HepG2 (cell line): ENCODE data around the gene C19orf73. TPM values are rescaled to one million over a fixed set of nuclear protein-coding genes. Genes with fewer than 3 reads are reported as not detected.

Experiments used
- CCAR2 ChIP-seq: fragments of 200-400 bp; formaldehyde crosslinking; optimal IDR thresholded peaks from 2 replicates; pipeline ENCODE3; 2018; ENCODE audit warnings: low read depth, mild to moderate bottlenecking, low read length, moderate library complexity
- DPF2 ChIP-seq: sonication (generic); formaldehyde crosslinking; IDR thresholded peaks from 2 replicates; pipeline ENCODE4 v1.4.0; 2020; ENCODE audit warnings: mild to moderate bottlenecking, low read depth, missing genetic modification reagents, borderline replicate concordance
- GABPB1 ChIP-seq: IDR thresholded peaks from 2 replicates; pipeline ENCODE4 v1.6.1; 2016; ENCODE audit warnings: mild to moderate bottlenecking, missing genetic modification reagents, moderate library complexity, missing compliant biosample characterization
- MEF2D ChIP-seq: sonication (generic); formaldehyde crosslinking; IDR thresholded peaks from 2 replicates; pipeline ENCODE4 v1.5.1; 2020; ENCODE audit warnings: mild to moderate bottlenecking, missing genetic modification reagents
- POGZ ChIP-seq: sonication (generic); formaldehyde crosslinking; IDR thresholded peaks from 2 replicates; pipeline ENCODE4 v1.4.0; 2020; ENCODE audit warnings: mild to moderate bottlenecking, missing genetic modification reagents
- SMYD3 ChIP-seq: sonication (generic); formaldehyde crosslinking; IDR thresholded peaks from 2 replicates; pipeline ENCODE4 v1.8.1; 2023; ENCODE audit warnings: mild to moderate bottlenecking, missing genetic modification reagents
- ZNF124 ChIP-seq: sonication (generic); formaldehyde crosslinking; IDR thresholded peaks from 2 replicates; pipeline ENCODE4 v1.4.0; 2020; ENCODE audit warnings: missing genetic modification reagents
- ZNF205 ChIP-seq: IDR thresholded peaks from 2 replicates; pipeline ENCODE4 v1.6.1; 2018; ENCODE audit warnings: missing biosample characterization, missing genetic modification reagents
- ZNF816 ChIP-seq: sonication (generic); formaldehyde crosslinking; IDR thresholded peaks from 2 replicates; pipeline ENCODE4 v1.8.0; 2022; ENCODE audit warnings: missing genetic modification reagents, mild to moderate bottlenecking, borderline replicate concordance
- polyA plus RNA-seq, 8 experiments: library from polyadenylated mRNA; depleted of rRNA in 3 of 8; stranded (reverse) in 7 of 8; unstranded in 1 of 8; fragments of >200 nt; fragmentation: Illumina TruSeq in 4 of 8; extraction: Trizol in 4 of 8; gene quantifications; 2 replicates each; pipeline versions ENCODE4 v1.2.1 to v1.2.3, GENCODE V29; 2011 to 2016; ENCODE audit warnings: low read depth in 4 of 8, missing spikeins in 1 of 8, mixed read lengths in 1 of 8; ENCODE audit not compliant: insufficient read depth in 1 of 8
- total RNA-seq, 5 experiments: library from RNA; depleted of rRNA; stranded (reverse); fragments of >200 nt; fragmentation: Illumina TruSeq; extraction: Trizol; gene quantifications; 2 replicates each; pipeline ENCODE4 v1.2.3, GENCODE V29; 2016; ENCODE audit warnings: low read depth in 1 of 5
- TF ChIP-seq, protein P1 (sequence below): sonication (generic); formaldehyde crosslinking; IDR thresholded peaks from 2 replicates; pipeline ENCODE4 v1.9.0; 2022; ENCODE audit warnings: missing genetic modification reagents, mild to moderate bottlenecking, borderline replicate concordance
- TF ChIP-seq, protein P2 (sequence below): sonication (generic); formaldehyde crosslinking; IDR thresholded peaks from 2 replicates; pipeline ENCODE4 v1.4.0; 2020; ENCODE audit warnings: missing genetic modification reagents
- TF ChIP-seq, protein P3 (sequence below): sonication (generic); formaldehyde crosslinking; IDR thresholded peaks from 2 replicates; pipeline ENCODE4 v1.5.1; 2020; ENCODE audit warnings: missing genetic modification reagents, mild to moderate bottlenecking, borderline replicate concordance
- TF ChIP-seq, protein P4 (sequence below): sonication (generic); formaldehyde crosslinking; IDR thresholded peaks from 2 replicates; pipeline ENCODE4 v1.8.1; 2023; ENCODE audit warnings: mild to moderate bottlenecking, moderate library complexity, missing genetic modification reagents
- TF ChIP-seq, protein P5 (sequence below): sonication (generic); formaldehyde crosslinking; IDR thresholded peaks from 2 replicates; pipeline ENCODE4 v1.5.0; 2020; ENCODE audit warnings: mild to moderate bottlenecking, missing genetic modification reagents

Gene C19orf73
- total and polyA plus RNA-seq, 2 of the 13 experiments (the other 11 are each of a cell fraction or from before 2014, with no cell fraction given), result 1.4 to 1.5 TPM

DNA sequence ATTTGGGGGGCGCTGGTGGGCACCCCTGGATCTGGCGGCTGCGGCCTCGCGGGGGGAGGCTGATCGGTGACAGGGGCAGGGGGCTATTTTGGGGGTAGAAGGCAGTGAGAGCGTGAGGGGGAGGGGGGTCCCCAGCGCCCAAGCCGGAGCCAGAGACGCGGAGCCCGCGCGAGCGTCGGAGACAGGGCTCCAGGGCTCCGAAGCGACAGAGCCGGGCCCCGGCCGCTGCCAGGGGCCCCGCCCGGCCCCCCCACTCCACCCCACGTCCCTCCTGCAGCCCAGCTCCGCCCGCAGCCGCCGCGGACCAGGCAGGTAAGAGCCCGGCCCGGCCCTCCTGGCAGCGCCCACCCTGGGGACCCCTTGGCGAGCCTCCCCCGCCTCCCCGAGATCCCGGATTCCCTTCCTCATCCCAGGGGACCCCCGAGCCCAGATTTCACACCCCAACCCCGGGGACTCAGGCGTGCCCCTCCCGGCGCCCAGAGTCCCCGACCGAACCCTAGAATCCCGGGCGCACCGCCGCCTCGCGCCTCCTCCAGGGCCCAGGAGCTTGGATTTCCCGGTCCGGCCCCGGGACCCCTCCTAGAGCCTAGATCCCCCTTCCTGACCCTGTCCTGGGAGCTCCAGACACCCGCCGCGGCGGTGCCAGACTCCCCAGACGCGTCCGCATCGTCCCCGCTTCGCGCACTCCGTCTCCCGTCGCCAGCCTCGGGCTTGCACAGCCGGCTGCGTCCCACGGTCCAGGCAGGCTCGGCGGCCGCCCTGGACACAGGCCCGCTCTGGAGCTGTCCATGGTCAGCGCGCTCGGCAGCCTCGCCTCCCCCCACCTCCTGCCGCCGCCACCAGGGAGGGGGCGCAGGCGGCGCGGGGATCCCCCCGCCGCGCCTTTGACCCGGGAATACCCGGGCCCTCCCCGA lies 725 bp upstream of the C19orf73 start, which contains the start of gene PPFIA3 (continued):
- TF ChIP-seq, protein P1, sequence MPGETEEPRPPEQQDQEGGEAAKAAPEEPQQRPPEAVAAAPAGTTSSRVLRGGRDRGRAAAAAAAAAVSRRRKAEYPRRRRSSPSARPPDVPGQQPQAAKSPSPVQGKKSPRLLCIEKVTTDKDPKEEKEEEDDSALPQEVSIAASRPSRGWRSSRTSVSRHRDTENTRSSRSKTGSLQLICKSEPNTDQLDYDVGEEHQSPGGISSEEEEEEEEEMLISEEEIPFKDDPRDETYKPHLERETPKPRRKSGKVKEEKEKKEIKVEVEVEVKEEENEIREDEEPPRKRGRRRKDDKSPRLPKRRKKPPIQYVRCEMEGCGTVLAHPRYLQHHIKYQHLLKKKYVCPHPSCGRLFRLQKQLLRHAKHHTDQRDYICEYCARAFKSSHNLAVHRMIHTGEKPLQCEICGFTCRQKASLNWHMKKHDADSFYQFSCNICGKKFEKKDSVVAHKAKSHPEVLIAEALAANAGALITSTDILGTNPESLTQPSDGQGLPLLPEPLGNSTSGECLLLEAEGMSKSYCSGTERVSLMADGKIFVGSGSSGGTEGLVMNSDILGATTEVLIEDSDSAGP, result peak; percentile 81
- TF ChIP-seq POGZ (CRISPR knock-in tag) (0 out of 2 replicates have a peak, but pooled peaks have one; percentile 23), ZNF205 (CRISPR knock-in tag) (peak; percentile 36; the same call in 1 of the 2 replicates), DPF2 (CRISPR knock-in tag) (no peak), MEF2D (CRISPR knock-in tag) (peak; percentile 24; the same call in 1 of the 2 replicates), ZNF124 (CRISPR knock-in tag) (no peak), CCAR2 (no peak), SMYD3 (no peak), ZNF816 (CRISPR knock-in tag) (peak; percentile 35; the same call in 1 of the 2 replicates), GABPB1 (CRISPR knock-in tag) (peak; percentile 67; the same call in 1 of the 2 replicates)
- TF ChIP-seq, protein P2, sequence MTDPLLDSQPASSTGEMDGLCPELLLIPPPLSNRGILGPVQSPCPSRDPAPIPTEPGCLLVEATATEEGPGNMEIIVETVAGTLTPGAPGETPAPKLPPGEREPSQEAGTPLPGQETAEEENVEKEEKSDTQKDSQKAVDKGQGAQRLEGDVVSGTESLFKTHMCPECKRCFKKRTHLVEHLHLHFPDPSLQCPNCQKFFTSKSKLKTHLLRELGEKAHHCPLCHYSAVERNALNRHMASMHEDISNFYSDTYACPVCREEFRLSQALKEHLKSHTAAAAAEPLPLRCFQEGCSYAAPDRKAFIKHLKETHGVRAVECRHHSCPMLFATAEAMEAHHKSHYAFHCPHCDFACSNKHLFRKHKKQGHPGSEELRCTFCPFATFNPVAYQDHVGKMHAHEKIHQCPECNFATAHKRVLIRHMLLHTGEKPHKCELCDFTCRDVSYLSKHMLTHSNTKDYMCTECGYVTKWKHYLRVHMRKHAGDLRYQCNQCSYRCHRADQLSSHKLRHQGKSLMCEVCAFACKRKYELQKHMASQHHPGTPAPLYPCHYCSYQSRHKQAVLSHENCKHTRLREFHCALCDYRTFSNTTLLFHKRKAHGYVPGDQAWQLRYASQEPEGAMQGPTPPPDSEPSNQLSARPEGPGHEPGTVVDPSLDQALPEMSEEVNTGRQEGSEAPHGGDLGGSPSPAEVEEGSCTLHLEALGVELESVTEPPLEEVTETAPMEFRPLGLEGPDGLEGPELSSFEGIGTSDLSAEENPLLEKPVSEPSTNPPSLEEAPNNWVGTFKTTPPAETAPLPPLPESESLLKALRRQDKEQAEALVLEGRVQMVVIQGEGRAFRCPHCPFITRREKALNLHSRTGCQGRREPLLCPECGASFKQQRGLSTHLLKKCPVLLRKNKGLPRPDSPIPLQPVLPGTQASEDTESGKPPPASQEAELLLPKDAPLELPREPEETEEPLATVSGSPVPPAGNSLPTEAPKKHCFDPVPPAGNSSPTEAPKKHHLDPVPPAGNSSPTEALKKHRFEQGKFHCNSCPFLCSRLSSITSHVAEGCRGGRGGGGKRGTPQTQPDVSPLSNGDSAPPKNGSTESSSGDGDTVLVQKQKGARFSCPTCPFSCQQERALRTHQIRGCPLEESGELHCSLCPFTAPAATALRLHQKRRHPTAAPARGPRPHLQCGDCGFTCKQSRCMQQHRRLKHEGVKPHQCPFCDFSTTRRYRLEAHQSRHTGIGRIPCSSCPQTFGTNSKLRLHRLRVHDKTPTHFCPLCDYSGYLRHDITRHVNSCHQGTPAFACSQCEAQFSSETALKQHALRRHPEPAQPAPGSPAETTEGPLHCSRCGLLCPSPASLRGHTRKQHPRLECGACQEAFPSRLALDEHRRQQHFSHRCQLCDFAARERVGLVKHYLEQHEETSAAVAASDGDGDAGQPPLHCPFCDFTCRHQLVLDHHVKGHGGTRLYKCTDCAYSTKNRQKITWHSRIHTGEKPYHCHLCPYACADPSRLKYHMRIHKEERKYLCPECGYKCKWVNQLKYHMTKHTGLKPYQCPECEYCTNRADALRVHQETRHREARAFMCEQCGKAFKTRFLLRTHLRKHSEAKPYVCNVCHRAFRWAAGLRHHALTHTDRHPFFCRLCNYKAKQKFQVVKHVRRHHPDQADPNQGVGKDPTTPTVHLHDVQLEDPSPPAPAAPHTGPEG (CRISPR knock-in tag), result no peak; the same call in 1 of the 2 replicates
- TF ChIP-seq, protein P3, sequence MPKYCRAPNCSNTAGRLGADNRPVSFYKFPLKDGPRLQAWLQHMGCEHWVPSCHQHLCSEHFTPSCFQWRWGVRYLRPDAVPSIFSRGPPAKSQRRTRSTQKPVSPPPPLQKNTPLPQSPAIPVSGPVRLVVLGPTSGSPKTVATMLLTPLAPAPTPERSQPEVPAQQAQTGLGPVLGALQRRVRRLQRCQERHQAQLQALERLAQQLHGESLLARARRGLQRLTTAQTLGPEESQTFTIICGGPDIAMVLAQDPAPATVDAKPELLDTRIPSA (CRISPR knock-in tag), result no peak
- TF ChIP-seq, protein P4, sequence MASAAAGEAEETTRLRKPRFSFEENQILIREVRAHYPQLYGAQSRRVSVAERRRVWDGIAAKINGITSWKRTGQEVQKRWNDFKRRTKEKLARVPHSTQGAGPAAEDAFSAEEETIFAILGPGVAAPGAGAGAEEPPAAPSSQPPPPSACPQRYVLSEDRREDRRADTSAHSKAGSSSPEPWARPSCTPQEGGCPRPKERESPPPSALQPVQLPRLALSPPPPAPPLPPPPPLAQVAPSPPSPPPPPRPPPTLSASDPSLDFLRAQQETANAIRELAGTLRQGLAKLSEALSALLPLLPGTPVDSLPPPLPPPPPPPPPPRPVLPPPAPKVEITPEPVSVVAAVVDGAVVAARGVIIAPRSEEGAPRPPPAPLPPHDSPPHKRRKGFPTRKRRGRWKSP (CRISPR knock-in tag), result peak; percentile 64; the same call in 1 of the 2 replicates
- TF ChIP-seq, protein P5, sequence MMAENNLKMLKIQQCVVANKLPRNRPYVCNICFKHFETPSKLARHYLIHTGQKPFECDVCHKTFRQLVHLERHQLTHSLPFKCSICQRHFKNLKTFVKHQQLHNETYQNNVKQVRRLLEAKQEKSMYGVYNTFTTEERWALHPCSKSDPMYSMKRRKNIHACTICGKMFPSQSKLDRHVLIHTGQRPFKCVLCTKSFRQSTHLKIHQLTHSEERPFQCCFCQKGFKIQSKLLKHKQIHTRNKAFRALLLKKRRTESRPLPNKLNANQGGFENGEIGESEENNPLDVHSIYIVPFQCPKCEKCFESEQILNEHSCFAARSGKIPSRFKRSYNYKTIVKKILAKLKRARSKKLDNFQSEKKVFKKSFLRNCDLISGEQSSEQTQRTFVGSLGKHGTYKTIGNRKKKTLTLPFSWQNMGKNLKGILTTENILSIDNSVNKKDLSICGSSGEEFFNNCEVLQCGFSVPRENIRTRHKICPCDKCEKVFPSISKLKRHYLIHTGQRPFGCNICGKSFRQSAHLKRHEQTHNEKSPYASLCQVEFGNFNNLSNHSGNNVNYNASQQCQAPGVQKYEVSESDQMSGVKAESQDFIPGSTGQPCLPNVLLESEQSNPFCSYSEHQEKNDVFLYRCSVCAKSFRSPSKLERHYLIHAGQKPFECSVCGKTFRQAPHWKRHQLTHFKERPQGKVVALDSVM (CRISPR knock-in tag), result no peak
